Uterus (tissue), 2 donors: Measurements from ENCODE around the gene TARBP2.

Experiments used
- CTCF ChIP-seq, 4 experiments: fragments of 200-600 bp in 2 of 4; fragments of 450-650 bp in 2 of 4; sonication (generic) in 2 of 4; IDR thresholded peaks; one replicate each; pipeline ENCODE4 v1.5.1; 2016 to 2019; ENCODE audit warnings: antibody characterized with exemption in 4 of 4, mild to moderate bottlenecking in 2 of 4, moderate library complexity in 1 of 4
- POLR2A ChIP-seq, 2 donors: fragments of 450-650 bp; IDR thresholded peaks; one replicate each; pipeline ENCODE4 v1.6.1; 2016; ENCODE audit warnings: antibody characterized with exemption in 2 of 2, mild to moderate bottlenecking in 1 of 2, moderate library complexity in 1 of 2

- TF ChIP-seq CTCF (IDR thresholded peaks at IDR 0.05) (no peak), POLR2A (IDR thresholded peaks at IDR 0.05) (no peak)
Observed at GRCh38 chr12:53467880-53468279, 33.2 kb upstream of the TARBP2 start.
